ENCODE data around the gene PYHIN1.

DNA sequence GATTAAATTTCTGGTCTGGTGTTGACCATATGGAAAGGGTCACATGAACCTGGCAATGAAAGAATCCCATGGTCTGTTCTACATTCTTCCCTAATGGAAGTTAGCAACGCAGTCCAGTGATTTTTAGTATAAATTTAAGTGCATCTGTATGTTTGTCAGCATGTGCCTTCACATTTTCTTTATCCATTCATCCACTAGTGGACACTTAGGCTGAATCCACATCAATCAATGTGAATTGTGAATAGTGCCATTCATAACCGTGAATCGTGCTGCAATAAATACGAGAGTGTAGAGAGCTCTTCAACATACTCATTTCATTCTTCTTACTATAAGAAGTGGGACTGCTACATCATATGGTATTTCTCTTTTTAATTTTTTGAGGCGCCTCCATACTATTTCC lies 65.6 kb downstream of the PYHIN1 start:
- TF ChIP-seq, protein P1, sequence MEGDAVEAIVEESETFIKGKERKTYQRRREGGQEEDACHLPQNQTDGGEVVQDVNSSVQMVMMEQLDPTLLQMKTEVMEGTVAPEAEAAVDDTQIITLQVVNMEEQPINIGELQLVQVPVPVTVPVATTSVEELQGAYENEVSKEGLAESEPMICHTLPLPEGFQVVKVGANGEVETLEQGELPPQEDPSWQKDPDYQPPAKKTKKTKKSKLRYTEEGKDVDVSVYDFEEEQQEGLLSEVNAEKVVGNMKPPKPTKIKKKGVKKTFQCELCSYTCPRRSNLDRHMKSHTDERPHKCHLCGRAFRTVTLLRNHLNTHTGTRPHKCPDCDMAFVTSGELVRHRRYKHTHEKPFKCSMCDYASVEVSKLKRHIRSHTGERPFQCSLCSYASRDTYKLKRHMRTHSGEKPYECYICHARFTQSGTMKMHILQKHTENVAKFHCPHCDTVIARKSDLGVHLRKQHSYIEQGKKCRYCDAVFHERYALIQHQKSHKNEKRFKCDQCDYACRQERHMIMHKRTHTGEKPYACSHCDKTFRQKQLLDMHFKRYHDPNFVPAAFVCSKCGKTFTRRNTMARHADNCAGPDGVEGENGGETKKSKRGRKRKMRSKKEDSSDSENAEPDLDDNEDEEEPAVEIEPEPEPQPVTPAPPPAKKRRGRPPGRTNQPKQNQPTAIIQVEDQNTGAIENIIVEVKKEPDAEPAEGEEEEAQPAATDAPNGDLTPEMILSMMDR (IDR thresholded peaks at IDR 0.05), result no peak
- TF ChIP-seq POLR2A (IDR thresholded peaks at IDR 0.05), result no peak
